Ascending aorta (tissue), 2 donors: ENCODE results near the gene S100A9. TPM values are rescaled to one million over a fixed set of nuclear protein-coding genes. Genes with fewer than 3 reads are reported as not detected.

ENCODE experiments used
- DNase-seq, 2 donors: peaks; one replicate each; pipeline ENCODE4 v3.0.0-alpha.2; 2019; ENCODE audit warnings: low spot score in 2 of 2
- H3K27ac ChIP-seq, 2 donors: fragments of 200-600 bp; sonication (generic); one replicate each; pipeline ENCODE4 v1.5.1; 2016 to 2017; ENCODE audit warnings: mild to moderate bottlenecking in 1 of 2
- H3K27me3 ChIP-seq: fragments of 200-600 bp; sonication (generic); one replicate; pipeline ENCODE4 v1.5.1; 2017
- H3K36me3 ChIP-seq, 2 donors: fragments of 200-600 bp; sonication (generic); one replicate each; pipeline ENCODE4 v1.5.1; 2016
- H3K4me1 ChIP-seq, 2 donors: fragments of 200-600 bp; sonication (generic); one replicate each; pipeline ENCODE4 v1.5.1; 2016 to 2017; ENCODE audit warnings: mild to moderate bottlenecking in 1 of 2
- H3K4me3 ChIP-seq, 2 donors: fragments of 200-600 bp; sonication (generic); one replicate each; pipeline ENCODE4 v1.5.1; 2016 to 2017; ENCODE audit warnings: mild to moderate bottlenecking in 1 of 2
- H3K9me3 ChIP-seq, 2 donors: fragments of 200-600 bp; sonication (generic); one replicate each; pipeline ENCODE4 v1.5.1; 2016
- intact Hi-C: fragments of 100-400 bp; cut with DNase I; formaldehyde crosslinking; loops from one replicate; pipeline ENCODE4 v1.15.1; 2023
- total RNA-seq: library from RNA; depleted of rRNA; stranded (reverse); fragments of >200 nt; gene quantifications from one replicate; pipeline ENCODE4 v1.1.0, GENCODE V29; 2016
- TF ChIP-seq, protein P1 (sequence below), 3 experiments: fragments of 200-600 bp in 2 of 3; fragments of 450-650 bp in 1 of 3; sonication (generic) in 2 of 3; IDR thresholded peaks; one replicate each; pipeline ENCODE4 v1.5.1; 2016 to 2019; ENCODE audit warnings: antibody characterized with exemption in 3 of 3, mild to moderate bottlenecking in 1 of 3, moderate library complexity in 1 of 3

S100A9 gene
- total RNA-seq, 1 donor from 2014 or later, result 764 TPM

DNA sequence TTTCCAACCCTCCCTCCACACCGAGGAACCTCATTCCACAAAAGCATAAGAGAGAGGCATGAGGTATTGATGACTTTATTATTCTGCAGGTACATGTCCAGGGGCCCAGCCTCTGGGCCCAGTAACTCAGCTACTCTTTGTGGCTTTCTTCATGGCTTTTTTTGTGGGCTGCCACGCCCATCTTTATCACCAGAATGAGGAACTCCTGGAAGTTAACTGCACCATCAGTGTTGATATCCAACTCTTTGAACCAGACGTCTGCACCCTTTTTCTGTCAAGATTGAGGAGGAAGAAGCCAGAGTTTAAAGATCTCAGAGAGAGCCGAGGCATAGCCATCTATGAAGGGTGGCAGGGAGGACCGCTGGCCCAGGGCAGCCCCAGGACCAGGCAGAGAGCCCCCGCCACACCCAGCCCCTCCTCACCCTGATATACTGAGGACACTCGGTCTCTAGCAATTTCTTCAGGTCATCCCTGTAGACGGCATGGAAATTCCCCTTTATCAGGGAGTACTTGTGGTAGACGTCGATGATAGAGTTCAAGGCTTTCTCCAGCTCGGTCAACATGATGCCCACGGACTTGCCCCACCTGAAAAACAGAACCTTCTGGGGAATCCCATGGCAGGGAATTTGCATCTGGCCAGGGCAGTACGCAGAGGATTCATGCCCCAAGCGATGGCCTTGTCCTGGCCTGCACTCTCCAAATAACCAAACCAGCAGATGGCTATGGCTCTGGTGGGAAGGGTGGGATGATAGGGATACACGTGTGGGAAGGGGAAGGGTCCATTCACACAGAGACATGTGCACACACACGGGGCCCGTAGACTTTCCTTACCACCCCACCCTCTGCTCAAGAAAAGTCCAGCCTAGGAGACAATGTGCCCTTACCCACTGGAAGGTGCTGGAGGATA, 32.6 kb downstream of the S100A9 start:
- no peak overlapping the region for H3K4me3 ChIP-seq
- H3K27ac ChIP-seq, result no peak overlapping the region
- TF ChIP-seq, protein P1, sequence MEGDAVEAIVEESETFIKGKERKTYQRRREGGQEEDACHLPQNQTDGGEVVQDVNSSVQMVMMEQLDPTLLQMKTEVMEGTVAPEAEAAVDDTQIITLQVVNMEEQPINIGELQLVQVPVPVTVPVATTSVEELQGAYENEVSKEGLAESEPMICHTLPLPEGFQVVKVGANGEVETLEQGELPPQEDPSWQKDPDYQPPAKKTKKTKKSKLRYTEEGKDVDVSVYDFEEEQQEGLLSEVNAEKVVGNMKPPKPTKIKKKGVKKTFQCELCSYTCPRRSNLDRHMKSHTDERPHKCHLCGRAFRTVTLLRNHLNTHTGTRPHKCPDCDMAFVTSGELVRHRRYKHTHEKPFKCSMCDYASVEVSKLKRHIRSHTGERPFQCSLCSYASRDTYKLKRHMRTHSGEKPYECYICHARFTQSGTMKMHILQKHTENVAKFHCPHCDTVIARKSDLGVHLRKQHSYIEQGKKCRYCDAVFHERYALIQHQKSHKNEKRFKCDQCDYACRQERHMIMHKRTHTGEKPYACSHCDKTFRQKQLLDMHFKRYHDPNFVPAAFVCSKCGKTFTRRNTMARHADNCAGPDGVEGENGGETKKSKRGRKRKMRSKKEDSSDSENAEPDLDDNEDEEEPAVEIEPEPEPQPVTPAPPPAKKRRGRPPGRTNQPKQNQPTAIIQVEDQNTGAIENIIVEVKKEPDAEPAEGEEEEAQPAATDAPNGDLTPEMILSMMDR (IDR thresholded peaks at IDR 0.05), result no peak
- H3K9me3 ChIP-seq, result no peaks in the 10 kb centered on the region
- H3K36me3 ChIP-seq, result no peaks in the 10 kb centered on the region
- no peaks in the 10 kb centered on the region for H3K27me3 ChIP-seq
- intact Hi-C loops, result no loop called here
- no peaks in the 10 kb centered on the region for H3K4me1 ChIP-seq
- no peak for DNase-seq

DNA sequence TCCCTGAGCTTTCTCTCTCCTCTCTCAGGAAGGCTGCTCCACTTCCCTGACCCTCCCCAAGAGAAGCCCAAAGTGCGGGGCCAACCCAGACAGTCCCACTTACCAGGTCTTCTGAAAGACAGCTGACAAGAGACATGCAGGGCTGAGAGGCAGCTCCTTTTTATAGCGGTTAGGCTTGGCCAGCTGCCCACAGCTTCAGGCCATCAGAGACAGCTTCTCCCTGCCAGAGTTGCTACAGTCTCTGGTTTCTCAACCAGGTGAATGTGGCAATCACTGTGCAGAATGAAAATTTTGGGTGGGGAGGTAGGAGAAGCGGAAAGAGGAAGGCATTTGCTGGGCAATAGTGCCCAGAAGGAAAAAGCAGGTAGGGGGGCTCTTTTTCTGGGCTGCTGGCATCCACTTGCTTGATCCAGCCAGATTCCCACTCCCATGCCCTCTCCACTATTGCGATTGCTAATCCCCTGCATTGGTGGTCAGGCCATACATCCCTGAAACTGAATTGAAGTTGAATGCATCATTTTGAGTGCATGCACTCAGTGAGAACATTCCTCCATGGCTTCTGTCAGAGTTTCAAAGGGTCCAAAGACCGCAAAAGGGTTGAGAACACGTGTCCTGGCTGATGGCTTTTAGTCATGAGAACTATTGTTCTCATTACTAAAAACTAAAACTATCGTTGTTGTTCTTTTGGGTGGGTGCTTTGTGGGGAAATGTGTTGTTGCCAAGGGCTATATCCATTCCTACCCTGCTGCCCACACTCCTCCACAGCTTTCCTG, 33.5 kb downstream of the S100A9 start, which contains the start of gene S100A8:
TSS of gene S100A8 (minus strand) at position 136 of the 773 bp plus-strand sequence. CDS start 538 bp downstream, outside the sequence.
- TF ChIP-seq, protein P1 (IDR thresholded peaks at IDR 0.05), result no peak
- Histone ChIP-seq H3K27me3 (no peaks in the 10 kb centered on the region), H3K9me3 (no peaks in the 10 kb centered on the region), H3K4me1 (no peaks in the 10 kb centered on the region), H3K4me3 (no peak within 1 kb of the TSS), H3K36me3 (no peaks in the 10 kb centered on the region), H3K27ac (no peak within 1 kb of the TSS)
- intact Hi-C loops, result no loop called here
- peak in 1 of 2 donors; percentile 74 for DNase-seq

DNA sequence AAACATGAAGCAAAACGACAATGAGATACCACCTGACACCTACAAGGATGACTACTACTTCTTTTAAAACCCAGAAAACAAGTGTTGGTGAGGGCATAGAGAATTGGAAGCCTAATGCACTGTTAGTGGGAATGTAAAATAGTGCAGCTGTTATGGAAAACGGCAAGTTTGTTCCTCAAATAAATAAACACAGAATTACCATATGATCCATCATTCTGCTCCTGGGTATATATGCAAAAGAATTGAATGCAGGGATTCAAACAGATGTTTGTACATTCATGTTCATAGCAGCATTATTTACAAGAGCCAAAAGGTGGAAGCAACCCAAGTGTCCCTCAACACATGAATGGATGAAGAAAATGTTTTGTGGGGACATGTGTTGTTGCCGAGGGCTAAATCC, 34.6 kb downstream of the S100A9 start:
- intact Hi-C loops, result no loop called here
- TF ChIP-seq, protein P1 (IDR thresholded peaks at IDR 0.05), result no peak

DNA sequence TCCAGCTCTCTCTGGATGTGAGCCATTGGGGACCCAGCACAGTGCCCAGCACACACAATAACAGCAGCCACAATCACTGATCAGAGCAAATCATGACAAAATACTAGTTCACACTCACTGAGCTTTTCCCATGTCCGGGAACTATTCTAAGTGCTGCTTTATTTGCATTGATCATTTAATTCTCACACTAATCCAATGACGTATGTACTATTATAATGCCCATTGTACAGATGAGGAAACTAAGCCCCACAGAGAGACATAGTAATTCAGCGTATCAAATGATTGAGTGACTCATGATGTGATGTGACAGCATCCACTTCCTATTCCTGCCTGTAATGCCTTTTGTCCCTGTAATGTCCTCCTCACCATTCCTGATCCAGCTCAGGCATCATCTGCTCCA, 35.2 kb downstream of the S100A9 start:
- TF ChIP-seq, protein P1 (IDR thresholded peaks at IDR 0.05), result no peak
- H3K27me3 ChIP-seq, result no peaks in the 10 kb centered on the region
- H3K9me3 ChIP-seq, result no peaks in the 10 kb centered on the region
- DNase-seq, result no peak
- no peak overlapping the region for H3K4me3 ChIP-seq
- no peak overlapping the region for H3K27ac ChIP-seq
- no peaks in the 10 kb centered on the region for H3K36me3 ChIP-seq
- intact Hi-C loops, result no loop called here
- no peaks in the 10 kb centered on the region for H3K4me1 ChIP-seq

More for the DNA sequence above, 34.6 kb downstream of the S100A9 start:
- no peaks in the 10 kb centered on the region for H3K36me3 ChIP-seq
- DNase-seq, result no peak
- H3K27ac ChIP-seq, result no peak overlapping the region
- H3K4me3 ChIP-seq, result no peak overlapping the region
- H3K4me1 ChIP-seq, result no peaks in the 10 kb centered on the region
- no peaks in the 10 kb centered on the region for H3K9me3 ChIP-seq
- no peaks in the 10 kb centered on the region for H3K27me3 ChIP-seq

DNA sequence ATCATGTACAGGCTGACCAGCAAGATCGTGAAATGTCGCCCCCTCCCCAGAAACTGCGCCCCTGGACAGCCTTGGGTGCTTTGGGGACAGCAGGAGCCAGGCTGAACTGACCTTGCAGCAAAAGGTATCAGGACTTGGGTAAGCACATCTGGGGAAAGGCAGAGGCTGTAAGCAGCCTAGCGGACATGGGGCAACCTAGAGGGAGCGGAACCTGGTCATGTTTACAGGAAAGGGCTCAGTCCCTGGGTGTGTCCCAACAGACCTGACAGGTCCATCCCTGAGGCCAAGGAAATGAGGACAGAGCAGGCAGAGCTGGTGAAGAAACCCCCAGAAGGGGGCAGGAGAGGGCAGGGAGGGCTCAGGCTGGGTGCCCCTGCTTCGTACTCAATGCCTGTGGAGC, 36.3 kb downstream of the S100A9 start:
- TF ChIP-seq, protein P1 (IDR thresholded peaks at IDR 0.05), result no peak
- no peaks in the 10 kb centered on the region for H3K9me3 ChIP-seq
- no peak overlapping the region for H3K4me3 ChIP-seq
- no peak for DNase-seq
- no peak overlapping the region for H3K27ac ChIP-seq
- intact Hi-C loops, result no loop called here
- no peaks in the 10 kb centered on the region for H3K27me3 ChIP-seq
- no peaks in the 10 kb centered on the region for H3K4me1 ChIP-seq
- no peaks in the 10 kb centered on the region for H3K36me3 ChIP-seq
